SK-N-SH treated with all-trans-retinoic acid at 6 μM for 48 hours (cell line): Measurements from ENCODE around the gene FAF1.

Experiments used
- ATAC-seq: fragments of 200-7000 bp; cut with Tn5 transposase; 3 replicates; pipeline ENCODE4 v1.9.1; 2020; ENCODE audit warnings: mild to moderate bottlenecking, moderate library complexity
- ARNTL ChIP-seq: fragments of 450-650 bp; formaldehyde crosslinking; IDR thresholded peaks from 2 replicates; pipeline ENCODE4 v1.5.0; 2020; ENCODE audit warnings: low read depth, mild to moderate bottlenecking, moderate library complexity, borderline replicate concordance
- BACH2 ChIP-seq: fragments of 250-450 bp; sonication (Bioruptor Pico); IDR thresholded peaks from 2 replicates; pipeline ENCODE4 v1.9.0; 2021; ENCODE audit warnings: mild to moderate bottlenecking, borderline replicate concordance
- CSDC2 ChIP-seq: fragments of 250-450 bp; sonication (Bioruptor Pico); IDR thresholded peaks from 2 replicates; pipeline ENCODE4 v1.5.0; 2020; ENCODE audit warnings: mild to moderate bottlenecking, moderate library complexity
- CSRNP3 ChIP-seq: fragments of 250-450 bp; sonication (Bioruptor Pico); IDR thresholded peaks from 2 replicates; pipeline ENCODE4 v1.5.1; 2021; ENCODE audit warnings: mild to moderate bottlenecking, moderate library complexity
- ESRRG ChIP-seq: fragments of 250-450 bp; sonication (Bioruptor Pico); IDR thresholded peaks from 2 replicates; pipeline ENCODE4 v1.6.1; 2021; ENCODE audit warnings: mild to moderate bottlenecking
- GLIS3 ChIP-seq: fragments of 250-450 bp; sonication (Bioruptor Pico); IDR thresholded peaks from 2 replicates; pipeline ENCODE4 v1.5.0; 2020; ENCODE audit warnings: mild to moderate bottlenecking, moderate library complexity
- OSR1 ChIP-seq: fragments of 250-450 bp; sonication (Bioruptor Pico); IDR thresholded peaks from 2 replicates; pipeline ENCODE4 v1.8.0; 2022; ENCODE audit warnings: moderate library complexity, mild to moderate bottlenecking, inconsistent platforms
- PATZ1 ChIP-seq: fragments of 250-450 bp; sonication (Bioruptor Pico); IDR thresholded peaks from 2 replicates; pipeline ENCODE4 v1.8.0; 2020; ENCODE audit warnings: mild to moderate bottlenecking, moderate library complexity, borderline replicate concordance
- PPARA ChIP-seq: fragments of 250-450 bp; sonication (Bioruptor Pico); IDR thresholded peaks from 2 replicates; pipeline ENCODE4 v1.5.0; 2020; ENCODE audit warnings: mild to moderate bottlenecking, borderline replicate concordance
- RARB ChIP-seq: fragments of 250-450 bp; sonication (Bioruptor Pico); IDR thresholded peaks from 2 replicates; pipeline ENCODE4 v1.8.0; 2021; ENCODE audit warnings: mild to moderate bottlenecking, moderate library complexity
- SNAI2 ChIP-seq: fragments of 250-450 bp; sonication (Bioruptor Pico); IDR thresholded peaks from 2 replicates; pipeline ENCODE4 v1.5.0; 2020; ENCODE audit warnings: mild to moderate bottlenecking, moderate library complexity
- TCF4 ChIP-seq: fragments of 250-450 bp; sonication (Bioruptor Pico); IDR thresholded peaks from 2 replicates; pipeline ENCODE4 v1.8.0; 2021; ENCODE audit warnings: mild to moderate bottlenecking, moderate library complexity, borderline replicate concordance
- TOX ChIP-seq: fragments of 250-450 bp; sonication (Bioruptor Pico); IDR thresholded peaks from 2 replicates; pipeline ENCODE4 v1.8.0; 2021; ENCODE audit warnings: mild to moderate bottlenecking, moderate library complexity, borderline replicate concordance
- ZC3H10 ChIP-seq: fragments of 250-450 bp; sonication (Bioruptor Pico); IDR thresholded peaks from 2 replicates; pipeline ENCODE4 v1.5.1; 2021; ENCODE audit warnings: mild to moderate bottlenecking, moderate library complexity
- ZFP3 ChIP-seq: fragments of 250-450 bp; sonication (Bioruptor Pico); IDR thresholded peaks from 2 replicates; pipeline ENCODE4 v1.5.0; 2020; ENCODE audit warnings: mild to moderate bottlenecking, moderate library complexity
- ZFP30 ChIP-seq: fragments of 450-650 bp; formaldehyde crosslinking; IDR thresholded peaks from 2 replicates; pipeline ENCODE4 v1.5.0; 2022; ENCODE audit warnings: mild to moderate bottlenecking, moderate library complexity
- ZNF565 ChIP-seq: fragments of 450-650 bp; formaldehyde crosslinking; conservative IDR thresholded peaks from 2 replicates; pipeline ENCODE4 v1.5.0; 2020; ENCODE audit warnings: low read depth, mild to moderate bottlenecking, moderate library complexity
- ZNF70 ChIP-seq: fragments of 450-650 bp; formaldehyde crosslinking; IDR thresholded peaks from 2 replicates; pipeline ENCODE4 v1.5.0; 2020; ENCODE audit warnings: mild to moderate bottlenecking, moderate library complexity
- ZNF8 ChIP-seq: fragments of 450-650 bp; formaldehyde crosslinking; IDR thresholded peaks from 2 replicates; pipeline ENCODE4 v1.5.0; 2020; ENCODE audit warnings: mild to moderate bottlenecking, moderate library complexity
- TF ChIP-seq, protein P1 (sequence below): fragments of 250-450 bp; sonication (Bioruptor Pico); IDR thresholded peaks from 2 replicates; pipeline ENCODE4 v1.8.0; 2021; ENCODE audit warnings: low read depth, mild to moderate bottlenecking, moderate library complexity, borderline replicate concordance
- TF ChIP-seq, protein P2 (sequence below): fragments of 250-450 bp; sonication (Bioruptor Pico); IDR thresholded peaks from 2 replicates; pipeline ENCODE4 v1.5.0; 2020; ENCODE audit warnings: mild to moderate bottlenecking, moderate library complexity

The FAF1 gene

DNA sequence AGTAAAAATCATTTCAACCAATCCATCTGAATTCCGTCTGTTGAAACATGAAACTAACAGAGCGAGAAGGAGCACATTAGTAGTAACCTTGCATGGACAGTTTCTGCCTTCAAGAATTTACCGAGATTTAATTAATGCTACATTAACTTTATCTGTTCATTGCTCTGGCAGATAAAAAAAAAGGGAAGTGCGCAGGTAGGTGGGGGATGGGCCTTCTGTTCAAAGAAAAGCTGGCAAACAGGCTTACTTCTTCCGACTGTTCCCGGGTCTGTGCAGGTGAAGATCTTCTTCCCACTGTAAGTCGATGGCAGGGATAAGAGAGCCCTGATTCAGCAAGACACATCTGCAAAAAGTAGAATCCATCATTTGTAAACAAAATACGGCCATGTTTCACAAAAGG, 364.2 kb downstream of the FAF1 start:
- TF ChIP-seq PPARA (no peak), BACH2 (CRISPR knock-in tag) (no peak), ZFP30 (CRISPR knock-in tag) (no peak), ZNF8 (CRISPR knock-in tag) (no peak), TOX (CRISPR knock-in tag) (no peak), PATZ1 (CRISPR knock-in tag) (no peak)
- ATAC-seq, result no peak

DNA sequence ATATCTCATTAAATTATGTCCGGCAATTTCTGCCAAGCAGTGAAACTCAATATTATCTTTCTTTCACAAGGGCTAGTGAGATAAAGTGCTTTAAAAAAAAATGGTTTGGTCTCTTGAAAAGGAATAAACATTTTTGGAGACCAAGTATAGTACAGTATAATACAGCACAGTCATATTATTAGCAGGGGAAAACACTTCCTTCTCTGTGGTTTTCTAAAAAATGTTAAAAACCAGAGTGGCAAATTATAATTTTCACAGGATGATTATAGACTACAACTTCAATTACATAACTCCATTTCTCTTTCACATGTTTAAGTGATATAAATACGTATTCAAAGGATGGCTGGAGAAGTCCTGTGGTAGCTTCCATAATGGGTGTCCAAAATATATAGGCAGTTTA, 366.6 kb downstream of the FAF1 start:
- TF ChIP-seq, protein P1, sequence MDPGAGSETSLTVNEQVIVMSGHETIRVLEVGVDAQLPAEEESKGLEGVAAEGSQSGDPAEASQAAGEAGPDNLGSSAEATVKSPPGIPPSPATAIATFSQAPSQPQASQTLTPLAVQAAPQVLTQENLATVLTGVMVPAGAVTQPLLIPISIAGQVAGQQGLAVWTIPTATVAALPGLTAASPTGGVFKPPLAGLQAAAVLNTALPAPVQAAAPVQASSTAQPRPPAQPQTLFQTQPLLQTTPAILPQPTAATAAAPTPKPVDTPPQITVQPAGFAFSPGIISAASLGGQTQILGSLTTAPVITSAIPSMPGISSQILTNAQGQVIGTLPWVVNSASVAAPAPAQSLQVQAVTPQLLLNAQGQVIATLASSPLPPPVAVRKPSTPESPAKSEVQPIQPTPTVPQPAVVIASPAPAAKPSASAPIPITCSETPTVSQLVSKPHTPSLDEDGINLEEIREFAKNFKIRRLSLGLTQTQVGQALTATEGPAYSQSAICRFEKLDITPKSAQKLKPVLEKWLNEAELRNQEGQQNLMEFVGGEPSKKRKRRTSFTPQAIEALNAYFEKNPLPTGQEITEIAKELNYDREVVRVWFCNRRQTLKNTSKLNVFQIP, result no peak
- TF ChIP-seq SNAI2 (CRISPR knock-in tag) (no peak), ZNF565 (CRISPR knock-in tag) (no peak), GLIS3 (CRISPR knock-in tag) (no peak), PPARA (no peak), TOX (CRISPR knock-in tag) (no peak), CSDC2 (CRISPR knock-in tag) (no peak), RARB (CRISPR knock-in tag) (no peak), ZNF70 (CRISPR knock-in tag) (no peak), ZFP3 (CRISPR knock-in tag) (no peak), ZNF8 (CRISPR knock-in tag) (no peak), OSR1 (CRISPR knock-in tag) (no peak), CSRNP3 (CRISPR knock-in tag) (no peak), ESRRG (no peak), TCF4 (CRISPR knock-in tag) (no peak), PATZ1 (CRISPR knock-in tag) (no peak), ARNTL (no peak), ZFP30 (CRISPR knock-in tag) (no peak), ZC3H10 (CRISPR knock-in tag) (no peak)
- ATAC-seq, result no peak

- TF ChIP-seq ZFP30 (CRISPR knock-in tag), result no peak
- TF ChIP-seq ZNF70 (CRISPR knock-in tag), result no peak
- no peak for TF ChIP-seq PATZ1 (CRISPR knock-in tag)
- TF ChIP-seq, protein P1, result no peak
- no peak for TF ChIP-seq PPARA
- no peak for TF ChIP-seq OSR1 (CRISPR knock-in tag)
- no peak for TF ChIP-seq ARNTL
- TF ChIP-seq, protein P2, sequence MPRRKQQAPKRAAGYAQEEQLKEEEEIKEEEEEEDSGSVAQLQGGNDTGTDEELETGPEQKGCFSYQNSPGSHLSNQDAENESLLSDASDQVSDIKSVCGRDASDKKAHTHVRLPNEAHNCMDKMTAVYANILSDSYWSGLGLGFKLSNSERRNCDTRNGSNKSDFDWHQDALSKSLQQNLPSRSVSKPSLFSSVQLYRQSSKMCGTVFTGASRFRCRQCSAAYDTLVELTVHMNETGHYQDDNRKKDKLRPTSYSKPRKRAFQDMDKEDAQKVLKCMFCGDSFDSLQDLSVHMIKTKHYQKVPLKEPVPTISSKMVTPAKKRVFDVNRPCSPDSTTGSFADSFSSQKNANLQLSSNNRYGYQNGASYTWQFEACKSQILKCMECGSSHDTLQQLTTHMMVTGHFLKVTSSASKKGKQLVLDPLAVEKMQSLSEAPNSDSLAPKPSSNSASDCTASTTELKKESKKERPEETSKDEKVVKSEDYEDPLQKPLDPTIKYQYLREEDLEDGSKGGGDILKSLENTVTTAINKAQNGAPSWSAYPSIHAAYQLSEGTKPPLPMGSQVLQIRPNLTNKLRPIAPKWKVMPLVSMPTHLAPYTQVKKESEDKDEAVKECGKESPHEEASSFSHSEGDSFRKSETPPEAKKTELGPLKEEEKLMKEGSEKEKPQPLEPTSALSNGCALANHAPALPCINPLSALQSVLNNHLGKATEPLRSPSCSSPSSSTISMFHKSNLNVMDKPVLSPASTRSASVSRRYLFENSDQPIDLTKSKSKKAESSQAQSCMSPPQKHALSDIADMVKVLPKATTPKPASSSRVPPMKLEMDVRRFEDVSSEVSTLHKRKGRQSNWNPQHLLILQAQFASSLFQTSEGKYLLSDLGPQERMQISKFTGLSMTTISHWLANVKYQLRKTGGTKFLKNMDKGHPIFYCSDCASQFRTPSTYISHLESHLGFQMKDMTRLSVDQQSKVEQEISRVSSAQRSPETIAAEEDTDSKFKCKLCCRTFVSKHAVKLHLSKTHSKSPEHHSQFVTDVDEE (CRISPR knock-in tag), result no peak
- ATAC-seq, result peak; percentile 26; the same call in 2 of the 3 replicates
These were observed 368.5 kb downstream of the FAF1 start for GRCh38 chr1:50591598-50591997.
